NCI-H446 (cell line): ENCODE data around the gene BST1.
A peak's percentile ranks its signal among the peaks of the same experiment; 100 is the strongest.
"Not testable (repeated sequence)": the region's sequence is repeated elsewhere in the genome, so short reads cannot be mapped to it uniquely, and the experiment has no call there.

Source experiments
- DNase-seq, 2 experiments: peaks; one replicate each; lab custom pipeline; 2025; lab: John Stamatoyannopoulos, UW

The BST1 gene

GRCh38 chr4:15712214-15712613 is 9.3 kb downstream of the BST1 start:
- no peak for DNase-seq

GRCh38 chr4:15714141-15714540 is 11.3 kb downstream of the BST1 start:
- no peak for DNase-seq

GRCh38 chr4:15714646-15715435 is 12.0 kb downstream of the BST1 start:
- peak in 1 of 2 experiments; percentile 50 for DNase-seq

GRCh38 chr4:15716115-15716514 is 13.2 kb downstream of the BST1 start:
- DNase-seq, result no peak

GRCh38 chr4:15717086-15717485 is 14.2 kb downstream of the BST1 start:
- DNase-seq, result no peak

GRCh38 chr4:15717657-15718416 is 15.0 kb downstream of the BST1 start:
- no peak for DNase-seq

- DNase-seq, result no peak
These were observed 15.6 kb downstream of the BST1 start for GRCh38 chr4:15718465-15718864.

- DNase-seq, result no peak
These were observed 16.1 kb downstream of the BST1 start for GRCh38 chr4:15718959-15719358.

- DNase-seq, result no peak
These were observed 16.6 kb downstream of the BST1 start for GRCh38 chr4:15719506-15719905.

GRCh38 chr4:15720851-15721250 is 18.0 kb downstream of the BST1 start:
- no peak for DNase-seq

- no peak for DNase-seq
These were observed 22.7 kb downstream of the BST1 start for GRCh38 chr4:15725608-15726007.

GRCh38 chr4:15729910-15730533 is 27.2 kb downstream of the BST1 start:
- DNase-seq, result peak; percentile 24 to 55

- not testable (repeated sequence) for DNase-seq
These were observed 30.2 kb downstream of the BST1 start for GRCh38 chr4:15733061-15733460.

GRCh38 chr4:15735536-15735935 is 32.7 kb downstream of the BST1 start:
- no peak for DNase-seq

GRCh38 chr4:15736514-15737050 is 33.7 kb downstream of the BST1 start:
- no peak for DNase-seq

- no peak for DNase-seq
These were observed 34.4 kb downstream of the BST1 start for GRCh38 chr4:15737255-15737654.

- DNase-seq, result no peak
These were observed 36.0 kb downstream of the BST1 start for GRCh38 chr4:15738877-15739276.

- DNase-seq, result no peak
These were observed 38.0 kb downstream of the BST1 start for GRCh38 chr4:15740764-15741404.

GRCh38 chr4:15742083-15742582 is 39.3 kb downstream of the BST1 start:
- DNase-seq, result no peak

- no peak for DNase-seq
These were observed 39.8 kb downstream of the BST1 start for GRCh38 chr4:15742637-15743036.

- no peak for DNase-seq
These were observed 41.2 kb downstream of the BST1 start for GRCh38 chr4:15744016-15744545.

GRCh38 chr4:15746110-15746509 is 43.2 kb downstream of the BST1 start:
- no peak for DNase-seq
